A673 (cell line): ENCODE results near the gene ARHGAP26.
"Not testable (repeated sequence)": the region's sequence is repeated elsewhere in the genome, so short reads cannot be mapped to it uniquely, and the experiment has no call there.

ENCODE experiments used
- CTCF ChIP-seq: fragments of 300-800, 200-600 bp; sonication (generic); conservative IDR thresholded peaks from 2 replicates; pipeline ENCODE4 v1.5.1; 2017; ENCODE audit warnings: low read depth, mild to moderate bottlenecking, antibody characterized with exemption, low read length, moderate library complexity, mixed read lengths
- EZH2 ChIP-seq: fragments of 200-600 bp; sonication (generic); IDR thresholded peaks from 2 replicates; pipeline ENCODE4 v1.6.1; 2017; ENCODE audit warnings: borderline replicate concordance, low read depth, mild to moderate bottlenecking, mixed read lengths, antibody characterized with exemption, low read length; ENCODE audit not compliant: poor library complexity, severe bottlenecking

DNA sequence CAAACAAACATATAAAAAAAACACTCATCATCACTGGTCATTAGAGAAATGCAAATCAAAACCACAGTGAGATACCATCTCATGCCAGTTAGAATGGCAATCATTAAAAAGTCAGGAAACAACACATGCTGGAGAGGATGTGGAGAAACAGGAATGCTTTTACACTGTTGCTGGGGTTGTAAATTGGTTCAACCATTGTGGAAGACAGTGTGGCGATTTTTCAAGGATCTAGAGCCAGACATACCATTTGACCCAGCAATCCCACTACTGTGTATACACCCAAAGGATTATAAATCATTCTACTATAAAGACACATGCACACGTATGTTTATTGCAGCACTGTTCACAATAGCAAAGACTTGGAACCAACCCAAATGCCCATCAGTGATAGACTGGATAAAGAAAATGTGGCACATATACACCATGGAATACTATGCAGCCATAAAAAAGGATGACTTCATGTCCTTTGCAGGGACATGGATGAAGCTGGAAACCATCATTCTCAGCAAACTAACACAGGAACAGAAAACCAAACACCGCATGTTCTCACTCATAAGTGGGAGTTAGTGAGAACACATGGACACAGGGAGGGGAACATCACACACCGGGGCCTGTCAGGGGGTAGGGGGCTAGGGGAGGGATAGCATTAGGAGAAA is 433.3 kb downstream of the ARHGAP26 start:
- TF ChIP-seq CTCF, EZH2: not testable (repeated sequence)
